Brain microvascular endothelial cell (primary cell): Measurements from ENCODE around the gene UBE2D3.

Experiments
- DNase-seq: peaks from one replicate; pipeline ENCODE4 v3.0.0-alpha.2; 2020
- H3K27ac ChIP-seq: fragments of 250-450 bp; sonication (Bioruptor Pico); 2 replicates; pipeline ENCODE4 v1.5.1; 2020; ENCODE audit warnings: mild to moderate bottlenecking, moderate library complexity
- H3K27me3 ChIP-seq: fragments of 250-450 bp; sonication (Bioruptor Pico); replicated peaks from 2 replicates; pipeline ENCODE4 v1.5.1; 2020; ENCODE audit warnings: mild to moderate bottlenecking
- H3K36me3 ChIP-seq: fragments of 250-450 bp; sonication (Bioruptor Pico); replicated peaks from 2 replicates; pipeline ENCODE4 v1.5.1; 2020; ENCODE audit warnings: mild to moderate bottlenecking
- H3K4me3 ChIP-seq: 2 replicates; pipeline ENCODE4 v1.5.1; 2011; ENCODE audit warnings: low read depth, mild to moderate bottlenecking, control low read depth, low read length, moderate library complexity
- CTCF ChIP-seq: IDR thresholded peaks from 2 replicates; pipeline ENCODE4 v1.5.1; 2011; ENCODE audit warnings: low read depth, mild to moderate bottlenecking, moderate library complexity, low read length, control low read depth, inconsistent platforms; ENCODE audit errors: missing control alignments
- in situ Hi-C: cut with HindIII; loops from 2 replicates; pipeline ENCODE4 v1.10.0; 2017; ENCODE audit warnings: low sequenced_read_pairs, low pct_ligation_motif_present

The UBE2D3 gene

GRCh38 chr4:102826890-102827673 is at the start of gene UBE2D3:
UBE2D3 (minus strand) TSS chr4:102827551; CDS start chr4:102826508, 1,043 bp downstream.
- Histone ChIP-seq H3K36me3 (peaks cover 7% of the 10 kb centered on the region), H3K27ac (peak within 1 kb of the TSS; percentile 99), H3K4me3 (peak within 1 kb of the TSS; percentile 69), H3K27me3 (no peaks in the 10 kb centered on the region)
- peak; percentile 25 for TF ChIP-seq CTCF
- in situ Hi-C loops: no loop called here
- DNase-seq: peak; percentile 94

- Histone ChIP-seq H3K27ac (no peak overlapping the region), H3K27me3 (no peaks in the 10 kb centered on the region), H3K4me3 (no peak overlapping the region), H3K36me3 (peaks cover 12% of the 10 kb centered on the region)
- no peak for DNase-seq
- no peak for TF ChIP-seq CTCF
- in situ Hi-C loops: no loop called here
Observed at GRCh38 chr4:102871772-102872171, 44.4 kb upstream of the UBE2D3 start.

GRCh38 chr4:102869569-102870197 is 42.3 kb upstream of the UBE2D3 start:
- in situ Hi-C loops: no loop called here
- Histone ChIP-seq H3K27ac (peak overlapping the region; percentile 89), H3K36me3 (peaks cover 3% of the 10 kb centered on the region), H3K27me3 (no peaks in the 10 kb centered on the region), H3K4me3 (peak overlapping the region; percentile 79)
- no peak for TF ChIP-seq CTCF
- DNase-seq: no peak

GRCh38 chr4:102868781-102869568 is 41.6 kb upstream of the UBE2D3 start, which contains the start of gene CISD2:
CISD2 (plus strand) TSS chr4:102868992; CDS start chr4:102869085, 93 bp downstream.
- no peaks in the 10 kb centered on the region for H3K27me3 ChIP-seq
- in situ Hi-C loops: no loop called here
- TF ChIP-seq CTCF: no peak

GRCh38 chr4:102868153-102868780 is 40.9 kb upstream of the UBE2D3 start:
- Histone ChIP-seq H3K4me3 (peak overlapping the region; percentile 79), H3K36me3 (no peaks in the 10 kb centered on the region), H3K27me3 (no peaks in the 10 kb centered on the region), H3K27ac (peak overlapping the region; percentile 89)
- no peak for TF ChIP-seq CTCF
- in situ Hi-C loops: no loop called here
- DNase-seq: no peak

More at GRCh38 chr4:102868781-102869568, 41.6 kb upstream of the UBE2D3 start, which contains the start of gene CISD2:
- DNase-seq: peak; percentile 87
- peak within 1 kb of the TSS; percentile 89 for H3K27ac ChIP-seq
- H3K36me3 ChIP-seq: no peaks in the 10 kb centered on the region
- peak within 1 kb of the TSS; percentile 79 for H3K4me3 ChIP-seq
